Glomerular endothelial cell (primary cell): ENCODE data around the gene RXRA. TPM values are rescaled to one million over a fixed set of nuclear protein-coding genes. Genes with fewer than 3 reads are reported as not detected.

ENCODE experiments used
- DNase-seq: peaks from one replicate; pipeline ENCODE4 v3.0.0-alpha.2; 2011; ENCODE audit warnings: low read depth, low spot score; ENCODE audit errors: extremely low read depth
- total RNA-seq: library from RNA; depleted of rRNA; stranded (reverse); fragments of >200 nt; gene quantifications from 2 replicates; pipeline ENCODE4 v1.2.3, GENCODE V29; 2015

Gene RXRA
- total RNA-seq, 1 donor from 2014 or later = 29.2 TPM

DNA sequence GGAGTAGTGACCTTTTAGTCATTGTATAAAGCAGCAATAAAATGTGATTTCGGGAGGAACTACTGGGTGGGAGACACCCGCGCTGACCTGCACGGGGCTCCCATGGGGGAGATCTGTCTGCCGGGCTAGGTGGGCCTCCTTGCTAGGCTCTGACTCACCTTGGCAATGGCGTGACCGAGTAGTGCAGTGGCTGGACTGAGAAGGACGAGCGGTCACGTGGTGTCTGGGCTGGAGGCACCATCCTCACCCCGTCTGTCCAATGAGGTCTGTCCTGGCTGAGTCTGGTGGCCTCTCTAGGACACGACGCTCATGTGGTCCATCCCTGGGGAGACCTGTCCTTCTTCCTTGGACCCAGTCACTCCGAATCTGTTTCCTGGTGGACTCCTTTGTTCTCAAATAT lies 151.7 kb downstream of the RXRA start:
- DNase-seq = no peak

DNA sequence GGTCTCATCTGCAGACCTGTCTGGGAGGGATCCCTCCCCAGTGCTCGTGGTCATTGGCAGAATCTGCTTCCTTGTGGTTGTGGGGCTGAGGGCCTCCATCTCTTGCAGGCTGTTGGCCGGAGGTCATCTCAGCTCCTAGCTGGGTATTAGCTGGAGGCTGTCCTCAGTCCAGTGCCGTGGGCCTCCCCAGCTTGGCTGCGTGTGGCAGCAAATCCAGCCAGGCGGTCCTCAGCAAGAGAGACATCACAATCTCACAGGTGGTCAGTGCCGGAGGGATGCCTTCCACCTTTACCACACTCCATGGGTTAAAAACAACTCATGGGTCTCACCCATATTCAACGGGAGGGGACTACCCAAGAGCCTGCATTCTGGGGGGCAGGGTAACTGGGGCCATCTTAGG lies 155.5 kb downstream of the RXRA start:
- no peak for DNase-seq

DNA sequence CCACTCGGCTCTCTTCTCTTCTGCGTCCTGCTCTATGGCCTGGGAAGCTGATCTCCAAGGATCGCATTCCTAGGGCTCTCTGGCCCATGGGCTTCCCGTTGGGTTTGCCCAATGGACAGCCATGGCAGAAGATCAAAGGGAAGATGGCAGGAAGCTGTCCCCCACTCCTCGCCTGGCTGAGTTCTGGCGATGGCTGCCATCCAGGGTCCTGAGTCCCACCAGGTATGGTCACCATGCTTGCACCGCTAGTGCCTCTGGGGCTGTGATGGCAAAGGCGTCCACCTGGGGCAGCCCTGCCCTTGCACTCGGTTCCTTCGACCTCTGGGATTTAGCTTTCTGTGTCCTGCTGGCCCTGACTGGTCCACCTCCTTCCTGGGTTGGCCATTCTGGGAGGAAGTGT lies 156.0 kb downstream of the RXRA start:
- DNase-seq = no peak

DNA sequence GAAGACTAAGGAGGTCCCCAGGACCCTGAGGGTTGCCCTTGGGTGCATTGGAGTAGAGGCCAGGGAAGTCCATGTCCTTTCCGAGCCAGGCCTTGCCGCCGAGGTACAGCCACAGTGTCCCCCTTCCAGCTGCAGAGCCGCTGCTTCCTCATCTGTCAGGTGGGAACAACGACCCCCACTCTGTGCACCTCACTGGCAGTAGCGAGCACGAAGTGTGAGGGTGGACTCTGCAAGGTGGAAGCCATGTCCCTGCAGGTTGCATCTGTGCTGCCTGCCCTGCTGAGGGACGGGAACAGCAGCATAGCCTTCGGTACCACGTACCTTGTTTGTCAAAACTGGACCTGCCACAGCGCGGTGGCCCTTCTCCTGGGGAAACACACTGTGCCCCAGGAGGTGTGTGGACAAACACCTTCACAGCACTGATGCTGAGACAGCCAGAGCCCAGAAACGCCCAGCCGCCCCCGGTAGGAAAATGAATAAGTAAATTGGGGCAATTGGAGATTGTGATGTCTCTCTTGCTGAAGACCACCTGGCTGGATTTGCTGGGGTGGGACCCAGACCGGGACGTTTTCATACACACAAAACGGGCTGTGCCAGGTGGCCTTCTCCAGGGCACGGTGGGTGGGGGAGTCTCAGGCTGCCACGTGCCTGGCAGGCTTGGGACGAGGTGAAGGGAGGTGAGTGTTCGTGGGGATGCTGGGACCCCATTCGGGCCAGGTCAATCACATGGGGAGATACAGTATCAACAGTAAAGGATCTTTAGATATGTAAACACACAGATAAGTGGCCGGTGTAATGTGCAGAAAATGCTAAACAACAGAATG lies 157.3 kb downstream of the RXRA start:
- no peak for DNase-seq

DNA sequence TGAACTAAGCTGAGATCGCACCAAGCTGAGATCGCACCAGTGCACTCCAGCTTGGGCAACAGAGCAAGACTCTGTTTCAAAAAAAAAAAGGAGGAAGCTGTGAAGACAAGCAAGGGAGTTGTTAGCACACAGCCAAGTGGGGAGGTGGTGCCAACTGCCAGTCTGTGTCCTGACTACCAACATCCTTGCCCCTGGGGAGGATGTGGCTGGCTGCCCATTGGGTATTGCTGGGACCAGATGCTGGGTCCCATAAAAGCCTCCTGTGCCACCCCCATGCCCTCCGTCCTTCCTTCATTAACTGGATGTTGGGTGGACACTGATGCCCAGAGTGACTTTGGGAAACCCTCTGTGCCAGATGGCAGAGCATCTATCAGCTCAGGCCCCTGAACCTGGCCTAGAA lies 158.2 kb downstream of the RXRA start:
- no peak for DNase-seq

DNA sequence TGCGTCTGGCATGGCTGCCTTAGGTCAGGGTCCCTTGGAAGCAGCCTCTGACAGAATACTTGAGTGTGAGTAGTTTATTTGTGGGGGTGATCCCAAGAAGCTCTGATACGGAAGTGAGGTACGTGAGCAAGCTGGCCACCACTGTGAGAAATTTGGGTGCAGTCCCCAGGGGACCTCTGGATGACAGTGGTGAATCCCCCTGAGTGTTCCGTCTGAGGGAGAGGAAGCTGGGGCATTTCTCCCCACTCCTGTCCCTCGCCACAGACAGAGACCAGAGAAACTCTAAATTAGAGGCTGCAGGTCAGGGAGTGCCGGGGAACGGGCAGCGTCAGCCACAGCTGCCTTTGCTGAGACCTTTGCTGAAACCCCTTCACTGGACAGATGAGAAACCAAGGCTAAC lies 159.4 kb downstream of the RXRA start:
- no peak for DNase-seq

DNA sequence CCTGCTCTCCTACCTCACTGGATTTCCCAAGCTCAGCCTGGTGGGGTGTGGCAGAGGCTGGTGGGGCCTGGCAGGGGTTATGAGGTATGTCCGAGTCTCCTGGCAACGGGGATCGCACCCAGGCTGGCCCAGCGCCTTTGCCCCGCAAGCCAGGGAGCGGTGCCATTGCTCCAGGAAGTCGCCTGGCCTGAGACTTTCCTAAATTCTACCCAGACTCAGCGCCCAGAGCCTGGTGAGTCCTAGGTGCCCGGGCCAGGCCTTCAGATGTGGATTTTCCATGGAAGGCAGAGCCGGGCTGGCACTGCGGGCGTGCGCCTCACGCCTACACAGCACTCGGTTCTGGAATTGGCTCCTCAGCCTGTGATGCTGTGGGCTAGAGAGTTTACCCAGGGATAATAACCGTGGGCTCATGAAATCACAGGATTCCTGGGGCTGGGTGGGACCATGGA lies 159.9 kb downstream of the RXRA start:
- DNase-seq = no peak

DNA sequence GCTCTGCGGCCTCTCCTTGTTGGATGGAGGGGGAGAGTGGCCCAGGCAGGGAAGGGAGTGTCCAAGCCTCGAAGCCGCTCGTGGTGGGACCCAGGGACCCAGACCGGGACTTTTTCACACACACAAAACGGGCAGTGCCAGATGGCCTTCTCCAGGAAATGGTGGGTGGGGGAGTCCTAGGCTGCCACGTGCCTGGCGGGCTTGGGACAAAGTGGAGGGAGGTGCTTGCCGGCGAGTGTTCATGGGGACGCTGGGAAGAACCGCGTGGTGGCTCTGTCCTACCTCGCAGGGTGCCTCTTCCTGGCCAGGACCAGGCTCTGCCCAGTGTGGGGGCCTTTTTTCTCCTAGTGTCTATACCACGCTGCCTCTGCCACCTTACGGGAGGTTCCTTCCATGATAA lies 160.3 kb downstream of the RXRA start:
- no peak for DNase-seq

Other genes with a start within 250 kb of the RXRA start
- gene WDR5, start 190.4 kb upstream of the RXRA start, total RNA-seq = 22.6 and 23.9 TPM in 2 replicates
- gene RNU6ATAC, start 161.9 kb upstream of the RXRA start, total RNA-seq = not detected in 2 replicates